ENCODE measurements around the gene MYMK.

MYMK gene

DNA sequence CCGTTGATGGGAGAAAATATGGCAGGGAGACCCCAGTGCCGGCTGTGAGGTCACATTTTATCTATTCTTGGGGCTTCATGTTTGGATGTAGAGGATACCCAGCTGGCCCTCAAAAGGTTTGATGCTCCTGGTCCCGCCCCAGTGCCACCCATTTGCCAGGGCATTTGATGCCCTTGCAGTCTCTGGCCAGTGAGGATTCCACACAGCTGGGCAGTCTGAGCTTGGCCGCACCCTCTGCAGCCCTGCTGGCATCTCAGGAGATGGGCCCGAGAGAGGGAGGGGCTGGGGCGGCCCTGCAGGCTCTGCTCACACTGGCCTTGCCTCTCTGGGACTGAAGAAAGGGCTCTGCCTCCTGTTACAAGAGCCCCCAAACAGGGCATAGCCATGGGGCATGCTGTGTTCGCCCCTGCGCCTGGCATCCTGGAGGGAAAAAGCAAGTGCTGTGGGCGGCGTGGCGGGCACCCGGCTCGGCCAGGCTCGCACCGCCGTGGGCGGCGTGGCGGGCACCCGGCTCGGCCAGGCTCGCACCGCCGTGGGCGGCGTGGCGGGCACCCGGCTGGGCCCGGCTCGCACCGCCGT lies 37.3 kb upstream of the MYMK start:
- H3K4me3 ChIP-seq, result no peak overlapping the region
- no peak overlapping the region for H3K9ac ChIP-seq (ENCODE audit: insufficient read length)
- no peak for DNase-seq (ENCODE audit: low read depth, low spot score)
- no peaks in the 10 kb centered on the region for H3K36me3 ChIP-seq (ENCODE audit: insufficient read depth, low read length)
- no peaks in the 10 kb centered on the region for H3K9me3 ChIP-seq (ENCODE audit: low read depth, low read length)
- TF ChIP-seq POLR2AphosphoS5 (IDR thresholded peaks at IDR 0.05; ENCODE audit: borderline replicate concordance, low read depth, low read length) (no peak), EZH2 (IDR thresholded peaks at IDR 0.05) (no peak), FOXP2 (optimal IDR thresholded peaks at IDR 0.05; ENCODE audit: control extremely low read depth, extremely low read length, insufficient read depth) (no peak)
- H3K27ac ChIP-seq, result no peak overlapping the region

DNA sequence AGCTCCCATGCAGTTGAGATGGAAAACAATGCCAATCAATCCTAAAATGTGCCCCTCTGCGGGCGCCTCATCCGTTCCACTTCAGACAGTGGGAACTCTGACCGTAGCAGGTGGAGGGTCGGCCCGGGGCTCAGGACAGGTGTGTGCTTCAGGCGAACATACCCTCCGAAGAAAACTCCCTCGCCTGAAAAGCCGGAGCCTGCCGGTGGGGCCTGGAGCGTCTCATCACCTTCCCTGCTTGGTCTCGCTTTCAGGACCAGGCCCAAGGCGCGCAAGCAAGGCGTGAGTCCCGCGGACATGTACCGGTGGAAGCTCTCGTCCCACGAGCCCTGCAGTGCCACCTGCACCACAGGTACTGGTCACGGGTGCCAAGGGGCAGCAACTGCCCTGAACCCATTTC lies 36.2 kb upstream of the MYMK start:
- Histone ChIP-seq H3K9ac (ENCODE audit: insufficient read length) (no peak overlapping the region), H3K36me3 (ENCODE audit: insufficient read depth, low read length) (no peaks in the 10 kb centered on the region), H3K27ac (no peak overlapping the region), H3K9me3 (ENCODE audit: low read depth, low read length) (no peaks in the 10 kb centered on the region), H3K4me3 (no peak overlapping the region)
- no peak for TF ChIP-seq POLR2AphosphoS5 (IDR thresholded peaks at IDR 0.05; ENCODE audit: borderline replicate concordance, low read depth, low read length)
- DNase-seq (ENCODE audit: low read depth, low spot score), result no peak

DNA sequence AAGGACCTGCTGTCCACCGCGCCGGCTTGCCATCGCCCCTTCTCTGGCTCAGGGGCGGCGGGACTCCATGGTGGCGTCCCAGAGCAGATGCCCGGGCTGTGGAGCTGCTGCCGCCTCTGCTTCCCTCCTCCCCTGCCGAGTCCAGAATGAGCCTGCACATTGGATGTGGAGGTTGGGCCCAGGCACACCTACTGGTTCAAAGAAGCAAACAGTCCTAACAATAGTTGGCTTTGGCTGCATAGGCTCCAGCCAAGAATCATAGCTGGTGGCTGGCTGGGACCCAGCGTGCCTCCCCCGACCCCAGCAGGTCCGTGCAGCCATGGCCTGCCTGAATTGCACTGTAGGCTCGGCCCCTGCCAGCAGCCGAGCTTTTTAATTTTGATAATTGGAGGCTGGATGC lies 35.6 kb upstream of the MYMK start:
- DNase-seq (ENCODE audit: low read depth, low spot score), result no peak
- Histone ChIP-seq H3K9me3 (ENCODE audit: low read depth, low read length) (no peaks in the 10 kb centered on the region), H3K36me3 (ENCODE audit: insufficient read depth, low read length) (no peaks in the 10 kb centered on the region), H3K27ac (no peak overlapping the region), H3K9ac (ENCODE audit: insufficient read length) (no peak overlapping the region), H3K4me3 (no peak overlapping the region)
- TF ChIP-seq POLR2AphosphoS5 (IDR thresholded peaks at IDR 0.05; ENCODE audit: borderline replicate concordance, low read depth, low read length) (no peak), EZH2 (IDR thresholded peaks at IDR 0.05) (no peak), FOXP2 (optimal IDR thresholded peaks at IDR 0.05; ENCODE audit: control extremely low read depth, extremely low read length, insufficient read depth) (no peak)

DNA sequence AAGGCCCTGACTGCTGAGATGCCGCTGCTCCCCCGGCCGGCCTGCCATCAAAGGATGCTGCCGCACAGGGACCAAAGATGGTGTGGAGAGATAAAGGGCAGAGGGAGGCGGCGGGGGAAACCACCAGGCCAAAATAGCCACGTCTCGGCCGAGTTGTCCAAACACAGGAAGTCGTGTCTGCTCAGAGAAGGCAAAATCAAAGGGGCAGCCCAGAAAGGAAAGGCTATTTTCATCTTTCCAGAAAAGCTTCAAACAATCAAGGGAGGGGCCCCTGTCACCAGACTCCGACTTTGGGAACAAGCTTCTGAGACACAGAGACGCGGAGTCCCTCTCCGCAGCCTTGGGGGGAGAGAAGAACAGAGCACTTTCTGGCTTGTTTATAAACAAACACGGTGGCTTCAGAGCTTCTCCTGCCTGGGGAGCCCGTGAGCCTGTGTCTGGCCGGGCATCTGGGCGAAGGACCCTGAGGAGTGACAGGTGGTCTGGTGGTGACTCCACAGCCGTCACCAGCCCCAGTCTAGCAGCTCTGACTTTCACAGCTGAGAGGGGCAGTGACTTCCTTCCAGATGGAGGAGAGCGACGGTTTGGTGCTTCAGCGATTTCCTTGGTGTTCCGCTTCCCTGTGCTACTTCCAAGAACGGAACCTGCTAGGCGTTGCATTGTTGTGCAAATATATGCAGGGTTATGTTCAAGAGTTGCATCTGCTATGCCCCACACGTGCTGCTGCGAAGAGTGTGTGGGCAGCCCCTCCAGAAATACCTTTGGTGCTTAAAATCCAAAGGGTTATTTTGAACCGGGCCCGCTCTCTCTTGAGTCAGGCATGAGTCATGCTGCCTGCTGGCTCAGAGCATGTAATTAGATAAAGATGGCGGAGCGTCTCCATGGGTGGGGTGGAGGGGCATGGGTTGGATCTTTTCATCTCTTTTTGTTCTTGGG lies 33.7 kb upstream of the MYMK start:
- no peaks in the 10 kb centered on the region for H3K9me3 ChIP-seq (ENCODE audit: low read depth, low read length)
- peak; percentile 28 for DNase-seq (ENCODE audit: low read depth, low spot score)
- H3K4me3 ChIP-seq, result no peak overlapping the region
- H3K36me3 ChIP-seq (ENCODE audit: insufficient read depth, low read length), result no peaks in the 10 kb centered on the region
- TF ChIP-seq POLR2AphosphoS5 (IDR thresholded peaks at IDR 0.05; ENCODE audit: borderline replicate concordance, low read depth, low read length), result no peak
- TF ChIP-seq EZH2 (IDR thresholded peaks at IDR 0.05), result no peak
- no peak for TF ChIP-seq FOXP2 (optimal IDR thresholded peaks at IDR 0.05; ENCODE audit: control extremely low read depth, extremely low read length, insufficient read depth)
- H3K27ac ChIP-seq, result peak overlapping the region; percentile 65
- no peak overlapping the region for H3K9ac ChIP-seq (ENCODE audit: insufficient read length)

DNA sequence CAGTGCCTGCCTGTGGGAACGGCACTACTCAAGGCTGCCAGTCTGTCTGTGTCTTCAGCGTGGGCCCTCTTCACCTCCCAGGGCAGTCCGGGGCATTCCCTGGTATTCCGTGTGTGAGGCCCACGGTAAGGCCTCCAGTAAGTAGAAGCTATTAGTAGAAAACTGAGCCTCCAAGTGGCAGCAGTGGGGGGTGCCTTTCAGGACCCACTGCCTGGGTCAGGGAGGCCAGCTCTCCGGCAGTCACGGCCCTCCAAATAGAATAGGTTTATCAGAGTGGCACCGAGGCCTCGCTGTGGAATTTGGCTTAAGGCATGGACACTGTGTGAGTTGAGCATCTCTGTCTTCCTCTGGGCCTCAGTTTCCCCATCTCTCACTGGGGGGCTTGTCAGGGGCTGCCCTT lies 32.8 kb upstream of the MYMK start:
- Histone ChIP-seq H3K27ac (no peak overlapping the region), H3K36me3 (ENCODE audit: insufficient read depth, low read length) (no peaks in the 10 kb centered on the region)
- no peak for TF ChIP-seq POLR2AphosphoS5 (IDR thresholded peaks at IDR 0.05; ENCODE audit: borderline replicate concordance, low read depth, low read length)
- TF ChIP-seq EZH2 (IDR thresholded peaks at IDR 0.05), result no peak
- no peak for TF ChIP-seq FOXP2 (optimal IDR thresholded peaks at IDR 0.05; ENCODE audit: control extremely low read depth, extremely low read length, insufficient read depth)

DNA sequence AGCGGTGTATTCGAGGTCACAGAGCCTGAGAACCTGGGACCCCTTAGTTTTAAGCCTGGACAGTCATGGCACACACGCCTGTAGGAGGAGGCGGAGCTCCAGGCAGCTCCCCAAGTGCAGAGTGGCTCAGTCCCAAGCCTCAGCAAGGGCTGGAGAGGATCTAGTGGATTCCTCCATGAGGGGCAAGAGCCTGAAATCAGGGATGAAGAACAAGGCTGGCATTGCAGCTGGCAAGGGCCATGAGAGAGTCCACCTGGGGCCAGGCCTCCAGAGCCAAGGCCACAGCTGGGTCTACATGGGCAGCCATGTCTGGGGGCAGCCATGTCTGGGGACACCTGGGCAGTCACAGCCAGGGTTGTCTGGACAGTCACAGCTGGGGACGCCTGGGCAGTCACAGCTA lies 31.6 kb upstream of the MYMK start:
- TF ChIP-seq EZH2 (IDR thresholded peaks at IDR 0.05) (no peak), FOXP2 (optimal IDR thresholded peaks at IDR 0.05; ENCODE audit: control extremely low read depth, extremely low read length, insufficient read depth) (no peak), POLR2AphosphoS5 (IDR thresholded peaks at IDR 0.05; ENCODE audit: borderline replicate concordance, low read depth, low read length) (no peak)
- no peak for DNase-seq (ENCODE audit: low read depth, low spot score)
- no peak overlapping the region for H3K4me3 ChIP-seq
- no peaks in the 10 kb centered on the region for H3K9me3 ChIP-seq (ENCODE audit: low read depth, low read length)
- H3K36me3 ChIP-seq (ENCODE audit: insufficient read depth, low read length), result no peaks in the 10 kb centered on the region
- 0 out of 2 replicates have a peak overlapping the region, but pooled peaks have one; percentile 9 for H3K27ac ChIP-seq
- no peak overlapping the region for H3K9ac ChIP-seq (ENCODE audit: insufficient read length)

More for the DNA sequence above, 32.8 kb upstream of the MYMK start:
- DNase-seq (ENCODE audit: low read depth, low spot score), result no peak
- H3K9me3 ChIP-seq (ENCODE audit: low read depth, low read length), result no peaks in the 10 kb centered on the region
- no peak overlapping the region for H3K4me3 ChIP-seq
- H3K9ac ChIP-seq (ENCODE audit: insufficient read length), result no peak overlapping the region

DNA sequence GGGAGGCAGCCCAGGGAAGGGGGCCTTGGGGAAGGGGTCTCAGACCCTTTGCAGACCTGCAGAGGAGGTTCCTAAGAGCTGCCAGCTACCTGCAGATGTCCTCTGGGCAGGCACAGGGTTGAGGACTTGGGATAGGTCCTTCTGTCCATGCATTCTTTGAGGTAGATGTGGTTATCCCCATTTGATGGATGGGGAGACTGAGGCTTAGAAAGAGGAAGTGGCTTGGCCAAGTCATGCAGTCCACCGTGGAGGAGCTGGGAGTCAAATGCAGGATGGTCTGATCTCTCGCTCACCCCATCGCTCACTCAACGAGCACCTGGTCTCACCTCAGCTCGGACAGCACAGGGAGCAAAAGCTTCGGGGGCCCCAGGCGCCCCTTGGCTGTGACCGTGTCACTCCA lies 30.0 kb upstream of the MYMK start:
- TF ChIP-seq EZH2 (IDR thresholded peaks at IDR 0.05) (no peak), FOXP2 (optimal IDR thresholded peaks at IDR 0.05; ENCODE audit: control extremely low read depth, extremely low read length, insufficient read depth) (no peak), POLR2AphosphoS5 (IDR thresholded peaks at IDR 0.05; ENCODE audit: borderline replicate concordance, low read depth, low read length) (no peak)
- Histone ChIP-seq H3K4me3 (no peak overlapping the region), H3K27ac (no peak overlapping the region), H3K9ac (ENCODE audit: insufficient read length) (no peak overlapping the region), H3K36me3 (ENCODE audit: insufficient read depth, low read length) (no peaks in the 10 kb centered on the region), H3K9me3 (ENCODE audit: low read depth, low read length) (no peaks in the 10 kb centered on the region)
- DNase-seq (ENCODE audit: low read depth, low spot score), result no peak

DNA sequence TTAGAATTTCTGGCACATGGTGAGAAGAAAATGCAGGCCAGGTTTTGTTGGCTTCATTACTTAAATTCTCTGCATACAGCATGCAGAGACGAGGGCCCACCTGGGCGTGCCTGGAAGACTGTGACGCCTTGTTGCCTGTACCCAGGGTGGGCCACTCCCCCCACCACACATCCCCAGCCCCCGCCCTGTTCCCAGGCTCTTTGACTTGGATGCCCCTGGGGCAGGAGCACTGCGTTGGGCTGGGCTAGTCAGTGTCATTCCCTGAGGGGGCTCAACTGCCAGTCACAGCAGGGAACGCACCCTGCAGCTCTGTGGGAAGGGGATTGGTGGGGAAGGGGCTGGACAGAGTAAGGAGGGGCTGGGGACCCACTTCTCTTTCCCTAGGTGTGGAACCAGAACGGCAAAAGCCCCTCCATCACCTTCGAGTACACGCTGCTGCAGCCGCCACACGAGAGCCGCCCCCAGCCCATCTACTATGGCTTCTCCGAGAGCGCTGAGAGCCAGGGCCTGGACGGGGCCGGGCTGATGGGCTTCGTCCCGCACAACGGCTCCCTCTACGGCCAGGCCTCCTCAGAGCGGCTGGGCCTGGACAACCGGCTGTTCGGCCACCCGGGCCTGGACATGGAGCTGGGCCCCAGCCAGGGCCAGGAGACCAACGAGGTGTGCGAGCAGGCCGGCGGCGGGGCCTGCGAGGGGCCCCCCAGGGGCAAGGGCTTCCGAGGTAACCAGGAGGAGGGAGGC lies 29.4 kb upstream of the MYMK start:
- H3K4me3 ChIP-seq, result no peak overlapping the region
- TF ChIP-seq EZH2 (IDR thresholded peaks at IDR 0.05) (no peak), POLR2AphosphoS5 (IDR thresholded peaks at IDR 0.05; ENCODE audit: borderline replicate concordance, low read depth, low read length) (no peak), FOXP2 (optimal IDR thresholded peaks at IDR 0.05; ENCODE audit: control extremely low read depth, extremely low read length, insufficient read depth) (no peak)
- no peaks in the 10 kb centered on the region for H3K36me3 ChIP-seq (ENCODE audit: insufficient read depth, low read length)
- no peaks in the 10 kb centered on the region for H3K9me3 ChIP-seq (ENCODE audit: low read depth, low read length)
- no peak overlapping the region for H3K27ac ChIP-seq
- no peak for DNase-seq (ENCODE audit: low read depth, low spot score)
- no peak overlapping the region for H3K9ac ChIP-seq (ENCODE audit: insufficient read length)

Data from SK-N-MC (cell line).